Activated naive CD4-positive, alpha-beta T cell treated with anti-CD3 and anti-CD28 coated beads for 36 hours (primary cell): ENCODE measurements around the gene DDAH1. TPM values are rescaled to one million over a fixed set of nuclear protein-coding genes. Genes with fewer than 3 reads are reported as not detected.

Experiments
- CTCF ChIA-PET: fragments of 350-600 bp; sonication (Branson Sonifier 250); formaldehyde crosslinking; loops from one replicate; lab custom pipeline; 2021; ENCODE audit warnings: antibody characterized with exemption; lab: Charles Lee
- DNase-seq: peaks from one replicate; pipeline ENCODE4 v3.0.0-alpha.2; 2020
- H3K27ac Mint-ChIP-seq: one replicate; pipeline ENCODE4 v1.8.0; 2021; ENCODE audit warnings: mild to moderate bottlenecking, mixed read lengths
- H3K27me3 Mint-ChIP-seq: one replicate; pipeline ENCODE4 v1.8.0; 2021; ENCODE audit warnings: low read depth, mixed read lengths
- H3K36me3 Mint-ChIP-seq: one replicate; pipeline ENCODE4 v1.8.0; 2021; ENCODE audit warnings: low read depth, mixed read lengths
- H3K4me1 Mint-ChIP-seq: one replicate; pipeline ENCODE4 v1.8.0; 2021; ENCODE audit warnings: low read depth, mixed read lengths
- H3K4me3 Mint-ChIP-seq: one replicate; pipeline ENCODE4 v1.8.0; 2021; ENCODE audit warnings: mild to moderate bottlenecking, moderate library complexity, mixed read lengths
- H3K9me3 Mint-ChIP-seq: one replicate; pipeline ENCODE4 v1.8.0; 2021; ENCODE audit warnings: mixed read lengths
- intact Hi-C: fragments of 100-400 bp; cut with micrococcal nuclease; formaldehyde crosslinking; loops from one replicate; pipeline ENCODE4 v1.15.1; 2023
- total RNA-seq, 2 experiments: library from RNA; stranded (reverse); gene quantifications; one replicate each; pipeline ENCODE4 v1.2.3, GENCODE V29; 2021

DDAH1 gene
- total RNA-seq, 2 experiments from 2014 or later: not detected

GRCh38 chr1:85404408-85404807, 60.6 kb downstream of the DDAH1 start:
- Mint-ChIP-seq H3K4me3 (no peak overlapping the region), H3K27me3 (no peaks in the 10 kb centered on the region), H3K9me3 (no peaks in the 10 kb centered on the region), H3K4me1 (no peaks in the 10 kb centered on the region), H3K36me3 (no peaks in the 10 kb centered on the region), H3K27ac (no peak overlapping the region)
- CTCF ChIA-PET: interaction anchor here (0.7 kb wide), 1 partner anchor 15 kb away, joined by 3 read pairs; no protein-coding TSS in a partner anchor
- intact Hi-C loops: no loop called here
- DNase-seq: no peak

- CTCF ChIA-PET: no interaction called here
- no peak for DNase-seq
- no peaks in the 10 kb centered on the region for H3K36me3 Mint-ChIP-seq
- H3K27ac Mint-ChIP-seq: no peak overlapping the region
- H3K27me3 Mint-ChIP-seq: no peaks in the 10 kb centered on the region
- no peaks in the 10 kb centered on the region for H3K4me1 Mint-ChIP-seq
- intact Hi-C loops: no loop called here
- no peak overlapping the region for H3K4me3 Mint-ChIP-seq
- no peaks in the 10 kb centered on the region for H3K9me3 Mint-ChIP-seq
Measured at GRCh38 chr1:85398391-85399064, 66.4 kb downstream of the DDAH1 start.

- no peaks in the 10 kb centered on the region for H3K4me1 Mint-ChIP-seq
- H3K4me3 Mint-ChIP-seq: no peak overlapping the region
- no peaks in the 10 kb centered on the region for H3K36me3 Mint-ChIP-seq
- no peak overlapping the region for H3K27ac Mint-ChIP-seq
- no peaks in the 10 kb centered on the region for H3K27me3 Mint-ChIP-seq
- CTCF ChIA-PET: interaction anchor here (0.6 to 0.7 kb wide), 2 partner anchors 140 to 825 kb away, joined by 3 to 4 read pairs; no protein-coding TSS in a partner anchor
- DNase-seq: no peak
- intact Hi-C loops: no loop called here
- no peaks in the 10 kb centered on the region for H3K9me3 Mint-ChIP-seq
Measured at GRCh38 chr1:85397490-85398032, 67.4 kb downstream of the DDAH1 start.

- Mint-ChIP-seq H3K4me1 (no peaks in the 10 kb centered on the region), H3K9me3 (no peaks in the 10 kb centered on the region), H3K27ac (no peak overlapping the region), H3K36me3 (no peaks in the 10 kb centered on the region), H3K27me3 (no peaks in the 10 kb centered on the region), H3K4me3 (no peak overlapping the region)
- DNase-seq: no peak
- CTCF ChIA-PET: no interaction called here
- intact Hi-C loops: no loop called here
Measured at GRCh38 chr1:85396194-85396593, 68.8 kb downstream of the DDAH1 start.

GRCh38 chr1:85394130-85394529, 70.8 kb downstream of the DDAH1 start:
- intact Hi-C loops: no loop called here
- H3K4me3 Mint-ChIP-seq: no peak overlapping the region
- CTCF ChIA-PET: interaction anchor here (0.7 kb wide), 1 partner anchor 144 kb away, joined by 3 read pairs; no protein-coding TSS in a partner anchor
- no peak overlapping the region for H3K27ac Mint-ChIP-seq
- H3K4me1 Mint-ChIP-seq: no peaks in the 10 kb centered on the region
- no peaks in the 10 kb centered on the region for H3K36me3 Mint-ChIP-seq
- H3K27me3 Mint-ChIP-seq: peaks cover 3% of the 10 kb centered on the region
- no peak for DNase-seq
- H3K9me3 Mint-ChIP-seq: no peaks in the 10 kb centered on the region

GRCh38 chr1:85393490-85393889, 71.5 kb downstream of the DDAH1 start:
- H3K27ac Mint-ChIP-seq: no peak overlapping the region
- no peaks in the 10 kb centered on the region for H3K36me3 Mint-ChIP-seq
- peaks cover 3% of the 10 kb centered on the region for H3K27me3 Mint-ChIP-seq
- no peak for DNase-seq
- CTCF ChIA-PET: no interaction called here
- H3K4me3 Mint-ChIP-seq: no peak overlapping the region
- intact Hi-C loops: no loop called here
- H3K4me1 Mint-ChIP-seq: no peaks in the 10 kb centered on the region
- H3K9me3 Mint-ChIP-seq: no peaks in the 10 kb centered on the region

- no peak for DNase-seq
- CTCF ChIA-PET: no interaction called here
- H3K36me3 Mint-ChIP-seq: no peaks in the 10 kb centered on the region
- H3K4me1 Mint-ChIP-seq: no peaks in the 10 kb centered on the region
- no peak overlapping the region for H3K27ac Mint-ChIP-seq
- intact Hi-C loops: no loop called here
- H3K27me3 Mint-ChIP-seq: peaks cover 7% of the 10 kb centered on the region
- peaks cover 4% of the 10 kb centered on the region for H3K9me3 Mint-ChIP-seq
- H3K4me3 Mint-ChIP-seq: no peak overlapping the region
Measured at GRCh38 chr1:85388416-85388815, 76.5 kb downstream of the DDAH1 start.

- Mint-ChIP-seq H3K9me3 (peaks cover 6% of the 10 kb centered on the region), H3K36me3 (no peaks in the 10 kb centered on the region), H3K27me3 (peaks cover 11% of the 10 kb centered on the region), H3K4me3 (no peak overlapping the region), H3K4me1 (no peaks in the 10 kb centered on the region), H3K27ac (no peak overlapping the region)
- DNase-seq: no peak
- intact Hi-C loops: no loop called here
- CTCF ChIA-PET: no interaction called here
Measured at GRCh38 chr1:85387781-85388180, 77.2 kb downstream of the DDAH1 start.

GRCh38 chr1:85386068-85386722, 78.8 kb downstream of the DDAH1 start:
- CTCF ChIA-PET: no interaction called here

GRCh38 chr1:85379203-85380136, 85.5 kb downstream of the DDAH1 start:
- H3K36me3 Mint-ChIP-seq: no peaks in the 10 kb centered on the region
- no peaks in the 10 kb centered on the region for H3K4me1 Mint-ChIP-seq
- intact Hi-C loops: no loop called here
- H3K27me3 Mint-ChIP-seq: peaks cover 4% of the 10 kb centered on the region
- peaks cover 3% of the 10 kb centered on the region for H3K9me3 Mint-ChIP-seq
- no peak overlapping the region for H3K27ac Mint-ChIP-seq
- H3K4me3 Mint-ChIP-seq: no peak overlapping the region
- no peak for DNase-seq
- CTCF ChIA-PET: no interaction called here

More at GRCh38 chr1:85386068-85386722, 78.8 kb downstream of the DDAH1 start:
- intact Hi-C loops: no loop called here
- Mint-ChIP-seq H3K4me1 (no peaks in the 10 kb centered on the region), H3K9me3 (peaks cover 7% of the 10 kb centered on the region), H3K27ac (no peak overlapping the region), H3K36me3 (no peaks in the 10 kb centered on the region), H3K27me3 (peaks cover 11% of the 10 kb centered on the region), H3K4me3 (no peak overlapping the region)
- DNase-seq: no peak

GRCh38 chr1:85378534-85378933, 86.4 kb downstream of the DDAH1 start:
- H3K27ac Mint-ChIP-seq: no peak overlapping the region
- peaks cover 3% of the 10 kb centered on the region for H3K9me3 Mint-ChIP-seq
- peaks cover 11% of the 10 kb centered on the region for H3K27me3 Mint-ChIP-seq
- CTCF ChIA-PET: no interaction called here
- H3K36me3 Mint-ChIP-seq: no peaks in the 10 kb centered on the region
- intact Hi-C loops: no loop called here
- no peaks in the 10 kb centered on the region for H3K4me1 Mint-ChIP-seq
- H3K4me3 Mint-ChIP-seq: no peak overlapping the region
- no peak for DNase-seq

- Mint-ChIP-seq H3K27me3 (peaks cover 6% of the 10 kb centered on the region), H3K4me1 (no peaks in the 10 kb centered on the region), H3K4me3 (no peak overlapping the region), H3K36me3 (no peaks in the 10 kb centered on the region), H3K27ac (no peak overlapping the region), H3K9me3 (no peaks in the 10 kb centered on the region)
- DNase-seq: no peak
- CTCF ChIA-PET: no interaction called here
- intact Hi-C loops: no loop called here
Measured at GRCh38 chr1:85376356-85376755, 88.6 kb downstream of the DDAH1 start.
